Measurements from ENCODE around the gene SNCAIP.
"Not testable (repeated sequence)": the region's sequence is repeated elsewhere in the genome, so short reads cannot be mapped to it uniquely, and the experiment has no call there.

The SNCAIP gene

DNA sequence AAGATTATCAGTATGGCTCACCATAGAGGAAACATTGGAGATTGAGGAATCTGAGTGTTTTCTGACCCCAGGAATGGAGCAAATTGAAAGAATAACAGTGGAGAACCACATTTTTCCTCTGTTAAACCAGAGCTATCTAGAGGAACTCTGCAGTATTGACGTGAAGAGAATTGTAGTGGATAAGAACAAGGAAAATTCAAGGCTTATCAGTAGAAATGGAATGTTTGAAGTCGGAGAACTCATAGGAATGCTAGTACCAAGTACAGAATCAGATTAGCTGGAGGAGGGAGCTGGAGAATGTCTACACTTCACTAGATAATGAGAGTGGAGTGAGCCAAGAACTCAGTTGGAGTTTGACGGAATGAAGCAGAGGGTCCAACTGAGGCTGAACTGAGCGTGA is 50.3 kb downstream of the SNCAIP start:
- DNase-seq: no peak

DNA sequence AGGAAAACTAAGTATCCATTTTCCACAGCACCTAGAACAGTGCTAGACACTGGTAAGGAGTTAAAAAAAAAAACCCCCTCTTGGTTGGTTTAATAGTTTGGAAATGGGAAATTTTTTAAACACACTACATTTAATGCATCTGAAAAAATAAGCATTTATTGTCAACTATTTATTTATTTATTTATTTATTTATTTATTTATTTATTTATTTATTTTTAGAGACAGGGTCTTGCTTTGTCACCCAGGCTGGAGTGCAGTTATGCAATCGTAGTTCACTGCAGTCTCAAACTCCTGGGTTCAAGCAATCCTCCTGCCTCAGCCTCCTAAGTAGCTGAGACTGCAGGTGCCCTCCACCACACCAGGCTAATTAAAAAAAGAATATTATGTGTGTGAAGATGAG is 51.6 kb downstream of the SNCAIP start:
- no peak for DNase-seq

DNA sequence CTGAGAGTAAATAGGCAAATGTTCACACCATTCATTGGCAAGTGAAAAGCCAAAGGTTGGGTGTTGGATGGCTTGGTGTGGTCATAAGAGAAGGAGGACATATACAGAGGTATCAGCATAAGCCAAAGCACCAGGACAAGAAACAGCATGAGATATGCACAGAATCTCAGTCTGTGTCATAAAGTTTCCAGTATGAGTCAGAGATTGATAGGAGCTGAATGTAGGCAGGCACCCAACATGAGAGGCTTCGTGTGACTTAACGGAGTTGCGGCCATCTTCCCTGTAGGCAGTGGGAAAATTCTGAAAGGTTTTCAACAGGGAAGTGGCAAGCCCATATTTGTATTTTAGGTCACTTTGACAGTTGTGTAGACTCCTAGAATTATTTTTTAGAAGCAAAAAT is 54.5 kb downstream of the SNCAIP start:
- no peak for DNase-seq

DNA sequence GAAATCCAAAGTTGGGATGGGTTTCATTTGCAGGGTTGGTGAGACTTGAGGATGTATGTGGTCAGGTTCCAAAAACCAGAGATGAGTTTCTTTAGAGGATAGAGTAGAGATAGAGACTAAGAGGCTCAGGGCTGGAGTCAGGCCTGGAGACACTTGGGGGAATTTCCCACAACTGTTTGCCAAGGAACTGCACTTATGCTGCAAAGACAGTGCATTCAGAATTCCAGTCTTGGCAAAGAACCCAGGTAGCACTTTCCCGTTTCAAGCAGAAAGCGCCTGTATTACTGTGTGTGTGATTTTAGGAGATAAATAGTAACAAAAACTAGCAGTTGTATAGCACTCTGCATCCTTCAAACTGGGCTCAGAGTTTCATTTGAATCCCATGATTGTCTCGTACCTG is 55.4 kb downstream of the SNCAIP start:
- no peak for DNase-seq

DNA sequence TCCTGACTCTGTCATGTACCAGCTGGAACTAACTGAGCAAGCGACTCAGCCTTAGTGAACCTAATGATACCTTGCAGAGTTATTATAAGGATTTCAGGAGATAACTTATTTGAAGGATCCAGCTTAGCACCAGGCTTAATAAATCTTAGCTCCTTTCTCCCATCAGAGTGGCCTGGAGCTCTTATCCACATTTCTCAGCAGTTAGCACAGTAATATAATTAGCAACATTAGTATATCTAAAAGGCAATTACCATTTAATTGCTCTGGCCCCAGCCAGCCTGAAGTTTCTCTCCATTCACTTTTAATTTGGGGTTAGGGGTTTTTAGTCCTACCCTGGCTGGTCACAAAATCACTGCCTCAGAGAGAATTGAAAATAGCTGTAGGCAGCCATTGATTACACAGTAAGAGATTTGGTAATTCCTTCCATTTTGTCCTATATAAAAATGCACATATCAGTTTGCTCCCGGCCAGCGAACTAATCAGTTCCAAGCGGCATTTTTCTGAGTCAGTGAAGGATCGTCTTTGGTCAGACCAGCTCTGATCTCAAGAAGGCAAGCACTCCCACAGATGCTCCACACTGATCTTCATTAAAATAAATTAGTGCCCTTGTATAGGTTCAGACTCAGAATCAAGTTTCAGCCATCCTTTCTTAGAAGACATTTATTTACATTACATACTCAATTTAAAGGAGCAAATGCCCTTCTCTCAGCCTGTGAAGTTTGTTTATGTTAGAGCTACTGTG is 56.6 kb downstream of the SNCAIP start:
- DNase-seq: no peak

DNA sequence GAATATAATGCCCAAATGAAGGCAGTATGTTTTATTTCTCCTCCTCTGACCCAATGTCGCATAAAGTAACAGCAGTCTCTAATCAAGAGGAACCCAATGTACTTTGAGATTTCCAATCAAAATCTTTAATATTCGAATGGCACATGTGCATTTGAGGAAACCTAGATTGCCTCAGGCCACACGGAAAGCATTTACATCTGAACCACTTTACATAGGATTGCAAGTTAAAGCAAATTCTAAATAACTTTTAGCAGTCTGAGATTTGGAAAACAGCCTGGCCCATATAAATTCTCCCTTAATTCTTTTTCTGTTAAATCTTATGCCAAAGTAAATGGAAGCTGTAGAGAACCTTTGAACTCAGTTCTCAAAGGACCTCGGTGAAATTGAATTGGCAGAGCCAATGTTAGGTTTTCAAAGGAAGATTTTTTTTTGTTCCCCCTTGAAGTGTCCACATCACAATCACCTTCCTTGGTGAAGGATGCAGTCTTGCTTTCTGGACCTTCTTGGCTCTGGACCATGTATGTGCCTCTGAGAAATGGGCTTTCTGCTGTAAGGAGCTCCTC is 57.3 kb downstream of the SNCAIP start:
- no peak for DNase-seq

DNA sequence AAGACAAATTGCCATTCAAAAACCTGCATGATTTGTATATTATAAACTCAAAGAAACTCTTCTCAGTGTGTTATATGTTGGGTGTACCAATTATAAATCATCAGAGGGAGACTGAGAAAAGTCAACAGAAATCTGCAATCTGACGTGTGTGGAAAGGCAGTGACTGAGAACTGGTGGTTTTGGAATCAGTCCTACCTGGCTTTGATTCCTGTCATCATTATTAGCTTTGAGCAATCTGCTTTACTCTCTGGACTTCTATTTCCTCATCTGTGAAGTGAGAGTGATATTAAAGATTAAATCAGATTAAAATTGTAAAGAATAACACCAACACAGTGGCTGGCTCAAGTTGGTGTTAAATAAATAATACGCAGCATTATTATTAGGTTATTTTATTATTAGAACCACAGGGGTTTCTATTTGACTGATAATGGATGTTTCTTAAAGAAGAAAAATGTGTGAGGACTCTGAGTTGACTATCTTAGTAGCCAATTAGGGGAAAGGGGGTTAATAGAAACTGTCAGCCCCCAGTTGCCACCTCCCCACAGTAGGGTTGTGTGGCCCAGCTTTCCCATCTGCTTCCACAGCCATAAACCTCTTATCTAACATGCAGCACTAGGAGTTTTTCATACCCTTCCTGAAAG is 59.6 kb downstream of the SNCAIP start:
- no peak for DNase-seq

DNA sequence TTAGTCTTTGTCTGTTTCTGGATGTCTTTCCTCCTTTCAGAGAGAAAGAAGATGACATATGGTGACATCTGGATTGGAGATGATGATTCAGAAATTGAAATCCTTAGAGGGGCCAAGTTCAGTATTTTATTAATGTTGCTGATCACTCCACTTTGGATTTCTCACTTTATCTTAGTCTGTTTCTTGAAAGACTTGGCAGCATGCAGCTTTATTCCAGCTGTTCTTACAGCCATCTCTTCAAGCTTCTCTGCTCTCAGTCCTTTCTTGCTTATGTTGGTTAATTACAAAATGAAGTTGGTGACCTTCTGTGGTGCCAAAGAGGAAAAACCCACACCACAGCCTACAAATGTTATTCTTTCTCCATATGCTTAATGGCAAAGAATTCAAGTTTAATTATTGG is 62.1 kb downstream of the SNCAIP start:
- DNase-seq: no peak

DNA sequence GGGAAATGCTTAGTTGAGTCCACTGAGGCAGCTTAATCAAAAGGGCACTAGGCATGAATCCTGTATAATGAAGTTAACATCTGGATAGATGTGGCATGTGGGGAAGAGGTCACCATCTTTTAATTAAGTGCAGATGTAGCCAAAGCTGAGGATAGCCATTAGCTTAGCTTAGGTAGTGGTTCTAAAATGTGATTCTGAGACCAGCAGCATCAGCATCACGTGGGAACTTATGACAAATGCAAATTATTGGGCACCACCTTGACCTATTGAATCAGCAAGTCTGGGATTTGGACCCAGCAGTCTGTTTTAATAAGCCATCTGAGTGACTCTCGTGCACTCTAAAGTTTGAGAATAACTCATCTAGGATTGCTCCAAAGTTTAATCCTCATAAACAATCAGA is 63.8 kb downstream of the SNCAIP start:
- no peak for DNase-seq

DNA sequence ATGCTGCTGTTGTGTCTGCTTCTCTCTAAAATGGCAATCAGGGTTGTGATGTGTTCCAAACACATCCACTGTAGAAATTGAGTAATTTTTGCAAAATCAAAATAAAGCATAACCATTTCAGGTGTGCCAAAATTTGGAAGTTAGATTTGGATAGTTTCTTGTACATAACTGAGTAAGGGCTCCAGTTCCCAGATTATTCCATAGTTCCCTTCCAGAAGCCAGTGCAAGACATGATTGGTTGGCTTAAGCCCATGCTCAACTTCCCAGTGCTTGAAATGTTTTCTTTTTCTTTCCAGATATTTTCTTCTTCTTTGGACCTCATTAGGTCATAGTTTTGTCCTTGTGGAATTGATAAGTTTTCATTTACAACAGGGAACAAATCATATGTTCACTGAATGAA is 64.2 kb downstream of the SNCAIP start:
- DNase-seq: no peak

DNA sequence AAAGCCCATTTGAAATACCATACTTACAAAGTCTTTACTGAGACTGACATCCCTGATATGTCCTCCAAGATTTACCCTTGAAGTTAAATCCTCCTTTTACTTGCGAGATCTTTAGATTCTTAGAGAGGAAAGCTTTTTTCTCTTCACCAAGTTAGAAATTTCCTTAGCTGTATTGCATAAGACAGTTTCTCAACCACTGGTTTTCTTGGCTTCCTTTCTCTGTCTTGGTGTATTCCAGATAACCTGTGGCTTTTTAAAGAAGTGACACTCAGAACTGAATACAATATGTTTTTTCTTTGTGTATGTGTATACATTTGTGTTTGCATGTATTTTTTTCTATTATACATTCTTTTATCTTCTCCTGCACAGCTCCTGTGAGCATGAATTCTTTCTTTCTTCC is 65.0 kb downstream of the SNCAIP start:
- DNase-seq: no peak

DNA sequence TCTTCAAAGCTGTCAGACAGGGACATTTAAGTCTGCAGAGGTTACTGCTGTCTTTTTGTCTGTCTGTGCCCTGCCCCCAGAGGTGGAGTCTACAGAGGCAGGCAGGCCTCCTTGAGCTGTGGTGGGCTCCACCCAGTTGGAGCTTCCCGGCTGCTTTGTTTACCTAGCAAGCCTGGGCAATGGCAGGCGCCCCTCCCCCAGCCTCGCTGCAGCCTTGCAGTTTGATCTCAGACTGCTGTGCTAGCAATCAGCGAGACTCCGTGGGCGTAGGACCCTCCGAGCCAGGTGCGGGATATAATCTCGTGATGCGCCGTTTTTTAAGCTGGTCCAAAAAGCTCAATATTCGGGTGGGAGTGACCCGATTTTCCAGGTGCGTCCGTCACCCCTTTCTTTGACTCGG is 70.9 kb downstream of the SNCAIP start:
- not testable (repeated sequence) for DNase-seq

DNA sequence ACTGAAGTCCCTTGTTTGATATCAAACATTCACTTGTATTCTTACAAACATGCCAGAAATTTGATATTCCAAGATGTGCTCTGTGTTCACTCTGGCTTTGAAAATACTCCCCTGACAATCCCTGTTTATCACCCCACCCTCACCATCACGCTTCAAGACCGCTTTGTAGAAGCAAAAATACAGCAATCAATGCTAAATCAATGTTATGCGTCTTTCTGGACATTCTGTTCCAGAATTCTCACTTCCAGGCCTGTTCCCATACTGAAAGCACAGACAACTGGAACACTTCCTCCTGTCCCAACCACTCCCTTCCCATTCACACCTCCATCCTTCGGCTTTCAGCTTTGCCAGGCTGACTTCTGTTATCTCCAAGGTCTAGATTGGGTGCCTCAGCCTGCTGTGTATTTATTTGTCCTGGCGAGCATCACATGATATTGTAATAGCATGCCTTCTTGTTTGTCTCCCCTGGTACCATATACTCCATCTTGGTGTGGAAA is 72.8 kb downstream of the SNCAIP start:
- no peak for DNase-seq

DNA sequence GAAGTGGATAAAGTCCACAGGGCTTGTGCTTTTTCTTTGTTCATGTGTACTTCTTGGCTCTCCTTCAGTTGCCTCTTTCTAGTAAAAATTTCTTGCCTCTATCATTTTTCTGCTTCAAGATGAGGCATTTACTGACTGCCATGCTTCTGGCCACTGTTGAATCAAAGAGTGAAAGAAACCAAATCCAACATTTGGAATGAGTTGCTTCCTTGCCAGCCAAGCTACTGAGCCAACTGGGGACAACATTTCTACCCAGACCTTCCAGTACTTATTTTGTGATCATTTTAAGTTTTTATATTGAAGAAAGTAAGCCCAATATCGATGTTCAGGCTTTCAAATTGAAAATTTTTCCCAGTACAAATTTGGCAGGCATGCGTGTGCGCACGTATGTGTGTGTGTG is 73.2 kb downstream of the SNCAIP start:
- DNase-seq: no peak

DNA sequence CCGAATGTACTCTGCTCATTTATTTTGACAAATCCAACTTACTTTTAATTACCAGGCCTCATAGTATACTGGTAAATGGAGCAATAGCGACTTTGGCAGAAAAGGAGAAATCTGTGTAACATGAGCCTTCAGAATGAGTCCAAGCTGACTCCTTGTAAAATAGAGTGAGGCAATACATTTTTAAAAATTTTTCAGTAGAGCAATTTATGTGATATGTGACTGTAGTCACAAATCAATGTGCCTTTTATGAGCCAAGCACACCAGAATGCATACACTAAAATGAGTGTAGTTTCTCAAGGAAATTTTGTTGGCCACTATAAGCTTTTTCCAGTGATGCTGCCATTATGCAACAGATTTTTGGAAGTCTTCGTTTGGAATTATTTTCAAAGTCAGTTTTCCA is 73.8 kb downstream of the SNCAIP start:
- no peak for DNase-seq

DNA sequence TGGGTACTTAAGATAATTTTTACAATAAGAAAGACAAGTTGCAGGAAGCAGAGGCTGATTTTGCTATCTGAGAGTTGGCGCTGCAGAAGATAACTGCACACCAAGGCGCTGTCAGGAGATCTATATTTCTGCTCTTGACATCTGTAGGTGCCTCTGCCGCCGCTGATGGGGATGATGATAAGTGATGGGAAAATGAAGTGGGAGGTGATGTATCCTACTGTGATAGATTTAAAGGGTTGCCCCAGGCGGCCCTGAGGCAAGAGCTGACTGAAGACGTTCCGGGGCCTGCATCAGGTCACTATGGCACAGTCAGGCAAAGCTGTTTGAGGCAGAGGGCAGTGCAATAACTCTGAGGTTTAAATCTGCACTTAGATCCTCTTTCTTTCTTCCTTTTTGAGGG is 78.1 kb downstream of the SNCAIP start:
- DNase-seq: no peak

DNA sequence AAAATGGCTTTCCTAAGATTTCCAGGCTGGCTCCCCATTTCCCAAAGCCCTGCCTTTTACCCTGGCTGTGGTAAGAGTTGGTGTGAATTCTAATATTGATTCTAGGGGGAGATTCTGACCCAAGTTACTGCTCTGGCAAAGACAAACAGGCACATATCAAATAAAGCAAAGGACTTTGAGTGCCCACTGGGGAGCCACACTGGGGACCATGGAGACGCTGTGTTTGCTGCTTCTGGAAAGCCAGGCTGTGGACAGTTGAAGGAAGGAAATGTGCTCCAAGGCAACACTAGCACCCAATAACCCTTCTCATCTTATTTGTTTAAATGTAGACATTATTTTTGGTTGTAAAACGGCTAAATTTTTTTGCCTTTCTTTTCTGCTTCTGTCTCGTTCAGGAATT is 78.7 kb downstream of the SNCAIP start:
- no peak for DNase-seq

DNA sequence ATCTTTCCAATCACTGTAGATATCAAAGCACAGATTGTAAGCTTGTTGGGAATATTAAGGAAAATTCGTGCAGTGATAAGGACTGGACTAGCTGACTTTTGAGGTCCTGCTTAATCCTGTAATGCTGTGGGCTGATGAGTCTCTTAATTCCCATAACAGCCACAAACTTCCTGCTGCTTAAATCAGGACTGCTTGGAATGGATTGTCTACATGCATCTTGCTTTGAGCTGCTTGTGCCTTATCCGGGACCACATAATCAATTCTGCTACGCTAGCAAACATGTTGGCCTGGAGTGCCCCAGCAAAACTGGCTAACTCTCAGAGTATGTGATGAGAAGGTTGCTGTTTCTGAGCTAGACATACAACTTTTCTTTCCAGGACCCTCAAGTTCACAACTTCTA is 79.6 kb downstream of the SNCAIP start:
- no peak for DNase-seq

DNA sequence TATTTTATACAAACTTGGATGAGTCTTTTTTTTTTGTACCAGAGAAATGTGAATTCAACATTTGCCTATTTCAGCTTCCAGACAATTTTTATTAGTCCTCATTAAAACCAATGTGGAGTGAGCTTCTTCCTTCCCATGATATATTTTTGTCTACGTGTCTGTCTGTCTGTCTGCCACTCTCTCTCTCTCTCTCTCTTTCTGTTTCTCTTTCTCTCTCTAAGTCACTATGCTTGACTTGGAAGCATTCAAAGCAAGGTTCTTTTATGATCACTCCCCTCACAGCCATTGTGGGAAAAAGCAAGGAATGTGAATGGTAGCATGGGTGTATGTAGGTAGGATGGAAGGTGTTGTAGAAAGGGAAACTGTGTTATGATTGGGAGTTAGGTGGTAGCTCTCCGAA is 80.2 kb downstream of the SNCAIP start:
- no peak for DNase-seq

DNA sequence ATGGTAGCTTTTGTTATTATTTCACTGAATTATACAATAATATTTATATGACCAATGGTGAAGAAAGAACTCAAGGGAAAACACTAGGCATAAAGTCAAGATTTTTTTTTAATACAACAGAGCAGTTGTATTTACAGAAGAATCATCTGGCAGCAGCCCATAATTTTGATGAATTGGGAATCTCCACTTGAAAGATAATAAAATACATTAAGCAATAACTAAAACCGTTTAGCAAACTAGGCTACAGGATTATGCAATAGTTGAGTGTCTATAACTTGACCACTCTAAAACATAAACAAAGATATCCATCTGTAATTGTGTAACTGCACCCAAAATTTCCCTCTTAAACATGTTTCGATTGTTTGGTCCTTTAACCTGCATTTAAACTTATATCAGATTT is 80.8 kb downstream of the SNCAIP start:
- no peak for DNase-seq

DNA sequence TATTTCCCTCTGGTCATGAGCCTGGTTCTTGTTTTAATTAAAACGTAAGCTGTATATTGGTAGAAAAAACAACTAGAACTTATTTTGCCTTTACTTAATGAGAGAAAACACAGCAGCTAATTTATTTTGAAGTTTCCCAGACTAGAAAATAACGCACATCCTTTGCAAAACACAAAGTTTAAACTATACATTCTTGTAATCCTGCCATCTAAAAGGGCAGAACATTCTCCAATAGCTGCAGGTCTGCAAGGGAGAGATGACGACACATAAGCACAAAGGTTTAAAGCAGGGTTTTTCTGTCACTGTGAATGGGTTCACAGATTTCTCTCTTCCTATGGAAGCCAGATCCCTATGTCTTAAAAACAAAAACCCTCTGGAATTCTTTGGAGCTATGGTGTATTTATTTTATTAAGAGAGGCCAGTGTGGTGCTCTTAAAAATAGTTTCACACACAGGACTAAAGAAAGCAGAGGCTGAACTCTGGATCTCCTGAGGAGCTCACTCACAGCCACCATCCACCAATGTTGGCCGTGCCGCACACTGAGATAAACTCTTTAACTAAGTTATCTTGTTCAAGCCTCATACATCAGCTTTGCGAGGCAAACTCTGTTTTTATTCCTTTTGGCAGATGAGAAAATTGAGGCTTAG is 82.4 kb downstream of the SNCAIP start:
- DNase-seq: no peak

DNA sequence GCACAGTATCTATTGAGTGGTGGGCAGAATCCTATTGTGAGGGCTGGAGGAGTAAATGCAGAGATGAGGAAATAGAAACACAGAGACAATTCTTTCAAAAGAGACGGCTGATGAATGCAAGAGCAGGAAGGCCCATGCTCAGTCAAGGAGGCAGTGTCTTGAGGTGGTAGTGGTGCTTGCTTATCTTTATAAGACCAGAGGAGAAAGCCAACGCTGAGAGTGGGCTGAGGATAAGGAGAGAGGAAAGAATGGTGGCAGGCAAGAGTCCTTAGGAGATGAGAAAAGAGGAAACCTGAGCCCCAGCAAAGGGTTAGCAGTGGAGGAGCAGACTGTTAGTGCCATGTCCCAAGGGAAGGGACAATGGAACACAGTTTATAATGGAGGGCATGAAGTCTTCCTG is 86.0 kb downstream of the SNCAIP start:
- no peak for DNase-seq

DNA sequence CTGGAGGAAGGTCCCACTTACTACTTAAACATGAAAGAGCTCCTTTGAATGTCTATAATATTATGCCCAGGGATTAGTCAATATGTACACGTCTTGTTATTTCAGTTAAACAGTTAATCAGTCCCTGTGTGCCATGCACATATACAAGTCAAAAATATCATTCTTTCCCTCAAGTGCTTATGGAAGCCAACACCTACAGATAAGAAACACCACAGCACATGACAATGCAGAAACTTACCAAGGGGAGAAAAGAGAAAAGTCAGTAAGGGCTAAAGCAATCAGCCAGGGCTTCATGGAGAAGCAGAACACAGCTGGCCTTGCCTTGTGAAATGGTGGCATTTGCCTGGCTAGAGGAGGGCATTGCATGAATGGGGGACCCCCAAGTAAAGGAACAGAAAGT is 88.3 kb downstream of the SNCAIP start:
- DNase-seq: no peak

DNA sequence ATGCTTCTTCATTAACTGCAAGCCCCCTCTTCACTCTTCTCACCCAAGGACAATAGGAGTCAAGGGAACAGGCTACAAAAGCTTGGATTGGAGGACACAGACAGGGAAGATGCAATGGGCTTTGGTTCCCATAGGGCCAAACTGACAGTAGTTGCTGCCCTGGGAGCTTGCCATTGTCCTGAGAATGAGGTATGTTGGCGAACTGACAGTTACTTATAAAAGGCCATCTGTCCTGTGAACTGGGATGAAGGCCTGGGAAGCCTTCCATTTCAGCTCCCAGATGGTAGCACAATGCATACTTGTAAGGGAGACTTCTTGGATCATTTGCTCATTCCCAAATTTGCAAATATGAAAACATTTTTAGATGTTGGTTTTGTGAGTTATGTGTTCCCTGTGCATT is 88.9 kb downstream of the SNCAIP start:
- no peak for DNase-seq

Measured in NK-92 treated with Interleukin-12 subunit alpha and Interleukin-12 subunit beta, amount 100 ng/mL, for 24 hours (cell line).